ENCODE results near the gene NLRC3.

GRCh38 chr16:3508736-3509135 lies 68.5 kb downstream of the NLRC3 start:
- TF ChIP-seq ZNF384 (IDR thresholded peaks at IDR 0.05) (no peak), SP1 (IDR thresholded peaks at IDR 0.05) (no peak), BHLHE40 (IDR thresholded peaks at IDR 0.05; ENCODE audit: borderline replicate concordance) (no peak), SUZ12 (IDR thresholded peaks at IDR 0.05) (no peak), ELF4 (IDR thresholded peaks at IDR 0.05) (no peak), TARDBP (IDR thresholded peaks at IDR 0.05) (no peak), FOXA1 (IDR thresholded peaks at IDR 0.05) (no peak), PKNOX1 (IDR thresholded peaks at IDR 0.05) (no peak), LEF1 (IDR thresholded peaks at IDR 0.05; ENCODE audit: borderline replicate concordance) (no peak), HDGF (IDR thresholded peaks at IDR 0.05; ENCODE audit: borderline replicate concordance) (no peak), FOXM1 (IDR thresholded peaks at IDR 0.05; ENCODE audit: borderline replicate concordance) (no peak), L3MBTL2 (conservative IDR thresholded peaks at IDR 0.05) (no peak), CTBP1 (IDR thresholded peaks at IDR 0.05; ENCODE audit: borderline replicate concordance) (no peak)

Measured in HEK293T (cell line).